ENCODE data around the gene CDH23.

GRCh38 chr10:71739358-71739900 lies 342.7 kb downstream of the CDH23 start:
- TF ChIP-seq CTCF (IDR thresholded peaks at IDR 0.05), result no peak
- no peak for TF ChIP-seq POLR2A (IDR thresholded peaks at IDR 0.05)
